HG03139 (cell line): Measurements from ENCODE around the gene LRRFIP1.
"Not testable (repeated sequence)": the region's sequence is repeated elsewhere in the genome, so short reads cannot be mapped to it uniquely, and the experiment has no call there.

ENCODE experiments used
- ATAC-seq: cut with Tn5 transposase; IDR thresholded peaks from one replicate; pipeline ENCODE4 v1.9.1; 2021; ENCODE audit not compliant: unreplicated experiment

The LRRFIP1 gene, protein sequence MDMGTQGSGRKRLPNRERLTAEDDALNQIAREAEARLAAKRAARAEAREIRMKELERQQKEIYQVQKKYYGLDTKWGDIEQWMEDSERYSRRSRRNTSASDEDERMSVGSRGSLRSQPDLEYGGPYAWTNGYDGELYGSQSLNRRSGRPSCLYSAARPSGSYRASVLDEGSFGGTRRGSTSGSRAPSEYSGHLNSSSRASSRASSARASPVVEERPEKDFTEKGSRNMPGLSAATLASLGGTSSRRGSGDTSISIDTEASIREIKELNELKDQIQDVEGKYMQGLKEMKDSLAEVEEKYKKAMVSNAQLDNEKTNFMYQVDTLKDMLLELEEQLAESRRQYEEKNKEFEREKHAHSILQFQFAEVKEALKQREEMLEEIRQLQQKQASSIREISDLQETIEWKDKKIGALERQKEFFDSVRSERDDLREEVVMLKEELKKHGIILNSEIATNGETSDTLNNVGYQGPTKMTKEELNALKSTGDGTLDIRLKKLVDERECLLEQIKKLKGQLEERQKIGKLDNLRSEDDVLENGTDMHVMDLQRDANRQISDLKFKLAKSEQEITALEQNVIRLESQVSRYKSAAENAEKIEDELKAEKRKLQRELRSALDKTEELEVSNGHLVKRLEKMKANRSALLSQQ

DNA sequence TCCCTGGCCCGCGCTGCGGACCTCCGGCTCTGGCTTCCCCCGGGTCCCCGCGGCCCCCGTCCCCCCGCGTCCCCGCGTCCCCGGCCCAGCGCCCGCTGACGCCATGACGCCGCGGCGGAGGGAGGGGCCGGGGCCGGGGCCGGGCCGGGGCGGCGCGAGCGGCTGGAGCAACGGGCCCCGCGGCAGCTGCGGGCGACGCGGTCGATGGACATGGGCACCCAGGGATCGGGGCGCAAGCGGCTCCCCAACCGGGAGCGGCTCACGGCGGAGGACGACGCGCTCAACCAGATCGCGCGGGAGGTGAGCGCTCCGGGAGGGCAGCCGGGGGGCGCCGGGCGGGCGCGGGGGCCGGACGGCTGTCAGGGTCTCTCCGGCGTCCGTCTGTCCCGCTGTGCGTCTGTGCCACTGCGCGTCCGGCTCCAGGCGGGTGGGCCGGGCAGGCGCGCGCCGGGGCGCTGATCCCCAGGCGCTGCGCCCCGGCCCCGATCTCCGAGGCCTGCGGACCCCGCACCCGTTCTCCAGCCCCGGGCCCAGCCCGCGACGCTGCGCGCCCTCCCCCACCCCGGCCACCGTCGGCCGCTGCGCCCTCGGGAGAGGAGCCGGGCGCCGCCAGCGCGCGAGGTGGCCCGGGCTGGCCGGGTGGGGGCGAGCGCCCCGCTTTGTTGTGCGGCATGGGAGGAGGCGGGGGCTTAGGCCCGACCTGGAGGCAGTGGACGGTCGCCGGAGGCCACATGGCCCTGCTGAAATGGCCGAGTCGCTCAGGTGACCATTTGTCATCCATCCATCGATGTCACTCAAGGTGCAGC, at the start of gene LRRFIP1:
Gene LRRFIP1 (plus strand): TSS at position 147 of the 806 bp plus-strand sequence. CDS start 58 bp downstream, at position 205.
- no peak for ATAC-seq

DNA sequence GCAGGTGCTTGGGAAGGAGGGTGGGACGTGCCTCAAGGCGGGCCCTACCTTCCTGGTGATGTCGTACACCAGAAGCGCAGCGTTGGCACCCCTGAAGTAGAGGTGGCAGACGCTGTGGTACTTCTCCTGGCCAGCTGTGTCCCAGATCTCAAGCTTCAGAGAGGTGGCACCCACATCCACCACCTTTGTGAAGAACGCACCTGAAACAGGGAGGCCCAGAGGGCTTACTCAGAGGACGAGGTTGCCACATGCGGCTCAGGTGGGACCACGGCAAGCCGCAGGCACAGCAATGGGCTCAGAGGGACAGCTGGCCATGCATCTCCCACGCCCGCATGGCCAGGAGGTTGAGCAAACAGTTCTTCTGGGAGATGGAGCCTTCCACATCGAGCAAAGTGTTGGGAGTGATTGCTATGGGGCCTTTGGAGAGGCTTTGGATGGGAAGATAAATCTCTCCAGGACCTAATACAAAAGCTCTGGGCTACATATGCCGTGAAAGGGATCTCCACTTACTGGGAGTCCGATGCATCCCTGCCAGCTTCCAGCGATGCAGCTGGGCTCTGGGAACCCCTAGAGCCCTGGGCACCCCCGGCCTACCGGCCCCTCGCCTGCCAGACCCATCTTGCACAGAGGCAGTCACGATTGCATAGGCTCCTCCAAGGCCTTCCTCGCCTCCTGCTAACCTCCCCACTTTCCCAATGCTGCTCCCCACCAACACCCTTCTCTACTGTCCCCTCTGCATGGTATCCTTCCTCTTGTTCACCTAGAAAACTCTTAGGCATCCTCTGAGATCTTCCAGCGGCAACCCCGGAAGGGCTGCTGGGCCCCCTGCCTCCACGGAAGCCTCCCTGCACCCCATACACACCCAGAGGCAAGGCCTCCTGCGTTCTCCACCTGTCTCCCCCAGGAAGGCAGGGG, 49.2 kb upstream of the LRRFIP1 start:
- ATAC-seq: no peak

DNA sequence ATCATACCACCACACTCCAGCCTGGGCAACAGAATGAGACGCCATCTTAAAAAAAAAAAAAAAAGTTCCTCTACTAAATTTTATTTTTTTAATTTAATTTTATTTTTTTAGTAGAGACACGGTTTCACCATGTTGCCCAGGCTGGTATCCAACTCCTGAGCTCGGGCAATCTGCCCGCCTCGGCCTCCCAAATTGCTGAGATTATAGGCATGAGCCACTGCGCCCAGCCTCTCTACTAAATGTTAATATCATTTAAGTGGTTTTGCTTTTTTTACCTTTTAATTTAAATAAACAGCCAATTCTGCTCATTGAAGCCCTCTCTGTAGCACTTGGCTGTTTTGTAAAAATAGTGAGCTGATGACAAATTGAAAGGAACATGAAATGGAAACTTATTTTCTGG, 46.1 kb upstream of the LRRFIP1 start:
- no peak for ATAC-seq

DNA sequence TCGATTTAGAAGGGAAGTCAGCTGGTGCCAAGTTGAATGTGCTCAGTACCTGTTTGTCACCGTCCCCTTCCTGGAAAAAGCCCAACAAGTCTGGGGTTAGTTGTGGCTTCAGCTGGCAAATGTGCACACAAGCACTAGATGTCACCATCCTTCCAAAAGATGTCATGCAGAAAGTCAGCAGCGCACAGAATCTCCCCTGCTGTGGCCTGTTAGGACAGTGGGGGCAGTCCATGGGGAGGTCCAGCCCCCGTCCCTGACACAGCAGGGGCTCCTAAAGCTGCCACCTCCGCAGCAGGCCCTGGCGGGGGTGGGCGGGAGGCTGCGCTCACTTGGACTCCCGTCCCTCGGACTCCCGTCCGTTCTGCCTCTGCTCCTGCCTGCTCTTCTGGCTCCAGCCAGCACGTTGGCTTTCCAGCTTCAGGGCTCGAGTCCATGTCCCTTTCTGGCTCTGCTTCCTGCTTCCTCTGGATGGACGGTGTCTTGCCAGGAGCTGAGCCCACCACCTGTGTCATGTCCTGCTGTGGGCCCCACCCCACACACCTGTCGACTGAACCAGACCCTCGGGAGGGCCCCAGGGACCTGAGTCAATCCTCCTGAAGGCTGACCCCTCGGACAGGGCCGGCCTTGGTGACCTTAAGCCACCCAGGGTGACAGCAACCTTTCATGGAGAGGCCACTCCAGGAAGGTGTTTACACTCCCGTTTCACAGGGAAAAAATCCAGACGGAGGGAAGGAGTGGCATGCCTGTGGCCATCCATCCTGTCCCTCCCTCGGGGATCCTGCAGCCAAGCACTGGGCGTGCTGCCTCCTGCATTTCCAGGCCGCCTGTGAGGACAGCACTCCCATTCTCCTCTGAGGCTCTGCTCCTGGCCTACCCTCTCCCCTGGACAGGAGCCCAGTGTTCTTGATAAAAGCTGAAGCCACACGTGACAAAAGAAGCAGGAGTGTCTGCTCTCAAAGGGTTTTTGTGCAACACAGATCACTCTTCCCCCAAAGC, 45.3 kb upstream of the LRRFIP1 start:
- no peak for ATAC-seq

DNA sequence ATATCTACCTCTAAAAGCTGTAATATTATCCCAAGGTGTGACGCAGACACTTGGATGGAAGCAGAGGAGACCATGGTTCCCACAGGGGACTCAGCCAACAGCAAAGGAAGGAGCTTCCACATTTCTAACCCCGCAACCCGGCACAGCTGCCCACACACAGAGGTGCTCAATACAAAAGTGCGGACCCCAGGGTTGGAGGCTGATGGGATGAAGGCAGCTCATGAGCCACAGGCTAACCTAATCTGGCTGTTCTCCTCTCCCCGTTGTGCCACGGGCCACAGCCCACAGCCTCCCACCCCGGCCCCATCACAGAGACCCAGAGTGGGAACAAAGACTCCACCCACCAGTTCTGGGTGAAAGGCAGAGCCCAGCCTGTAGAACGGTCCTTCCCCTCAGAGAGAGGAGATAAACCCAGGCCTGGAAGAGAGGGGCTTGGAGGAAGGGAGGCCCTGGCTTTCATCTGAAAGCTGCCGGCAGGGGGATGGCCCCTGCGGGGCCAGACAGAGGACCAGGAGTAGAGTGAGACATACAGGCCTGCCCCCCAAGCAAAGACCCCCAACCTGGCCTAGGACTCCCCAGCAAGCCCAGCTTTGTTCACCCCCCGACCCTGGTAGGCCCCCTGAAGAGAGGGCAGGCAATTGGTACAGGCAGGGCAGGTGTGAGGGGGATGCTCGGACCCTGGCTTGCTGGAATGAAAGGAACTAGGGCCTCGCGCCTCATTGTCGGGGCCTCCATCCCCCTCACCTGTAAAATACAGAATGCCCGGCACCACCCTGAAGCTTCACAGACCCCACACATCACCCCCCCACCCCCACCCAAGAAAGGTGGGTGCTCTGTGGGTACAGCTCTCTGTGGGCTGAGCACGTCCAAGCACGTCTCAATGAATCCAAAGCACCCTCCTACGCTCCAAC, 43.7 kb upstream of the LRRFIP1 start:
- ATAC-seq: no peak

DNA sequence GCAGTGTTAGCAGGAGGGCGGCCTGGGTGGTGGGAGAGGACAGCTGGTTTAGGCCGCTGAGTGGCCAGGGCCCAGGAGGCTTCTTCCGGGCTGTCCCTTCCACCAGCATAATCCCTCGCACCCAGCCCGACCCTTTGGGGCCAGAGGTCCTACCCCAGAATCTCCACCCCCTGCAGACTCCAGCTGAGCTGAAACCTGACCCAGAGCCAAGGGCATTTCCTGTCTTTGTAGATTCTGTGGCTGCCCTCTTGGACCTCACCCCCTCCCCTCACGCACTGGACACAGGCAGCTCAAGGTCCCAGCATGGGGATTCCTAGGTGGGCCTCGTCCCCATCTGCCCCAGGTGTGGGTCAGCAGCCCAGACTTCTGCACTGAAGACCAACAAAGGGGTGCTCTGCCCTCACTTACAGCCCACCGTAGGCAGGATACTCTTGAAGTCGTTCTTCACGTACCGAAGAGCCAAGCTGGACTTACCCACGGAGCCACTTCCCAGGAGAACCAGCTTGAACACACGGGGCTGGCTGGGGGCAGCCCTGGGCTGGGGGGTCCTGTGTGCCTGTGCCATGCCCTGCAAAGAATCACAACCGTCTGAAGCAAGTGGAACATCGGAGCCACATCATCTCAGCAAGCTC, 41.7 kb upstream of the LRRFIP1 start:
- ATAC-seq: no peak

DNA sequence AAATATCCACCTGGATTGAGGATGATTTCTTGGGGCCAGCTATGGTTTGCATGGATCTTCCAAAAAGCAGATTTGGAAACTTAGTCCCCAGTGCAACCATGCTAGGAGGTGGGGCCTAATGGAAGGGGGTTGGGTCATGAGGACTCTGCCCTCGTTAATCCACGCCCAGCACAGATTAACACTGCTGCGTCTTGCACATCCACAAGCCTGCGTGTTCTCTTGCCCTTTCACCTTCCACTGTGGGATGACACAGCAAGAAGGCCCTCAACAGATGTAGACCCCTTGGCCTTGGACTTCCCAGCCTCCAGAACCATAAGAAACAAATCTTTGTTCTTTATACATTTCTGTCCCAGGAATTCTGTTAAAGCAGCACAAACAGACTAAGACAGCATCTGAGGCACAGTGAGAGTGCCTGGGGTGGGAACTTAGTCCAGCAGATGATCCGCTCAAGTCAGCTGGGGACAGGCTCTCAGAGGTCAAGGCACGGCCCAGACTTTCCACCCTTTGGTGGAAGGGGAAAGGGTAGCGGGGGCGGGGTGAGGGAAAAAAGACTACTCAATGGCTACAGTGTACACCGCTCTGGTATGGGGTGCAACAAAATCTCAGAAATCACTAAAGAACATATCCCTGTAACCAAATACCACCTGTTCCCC, 39.2 kb upstream of the LRRFIP1 start:
- no peak for ATAC-seq

DNA sequence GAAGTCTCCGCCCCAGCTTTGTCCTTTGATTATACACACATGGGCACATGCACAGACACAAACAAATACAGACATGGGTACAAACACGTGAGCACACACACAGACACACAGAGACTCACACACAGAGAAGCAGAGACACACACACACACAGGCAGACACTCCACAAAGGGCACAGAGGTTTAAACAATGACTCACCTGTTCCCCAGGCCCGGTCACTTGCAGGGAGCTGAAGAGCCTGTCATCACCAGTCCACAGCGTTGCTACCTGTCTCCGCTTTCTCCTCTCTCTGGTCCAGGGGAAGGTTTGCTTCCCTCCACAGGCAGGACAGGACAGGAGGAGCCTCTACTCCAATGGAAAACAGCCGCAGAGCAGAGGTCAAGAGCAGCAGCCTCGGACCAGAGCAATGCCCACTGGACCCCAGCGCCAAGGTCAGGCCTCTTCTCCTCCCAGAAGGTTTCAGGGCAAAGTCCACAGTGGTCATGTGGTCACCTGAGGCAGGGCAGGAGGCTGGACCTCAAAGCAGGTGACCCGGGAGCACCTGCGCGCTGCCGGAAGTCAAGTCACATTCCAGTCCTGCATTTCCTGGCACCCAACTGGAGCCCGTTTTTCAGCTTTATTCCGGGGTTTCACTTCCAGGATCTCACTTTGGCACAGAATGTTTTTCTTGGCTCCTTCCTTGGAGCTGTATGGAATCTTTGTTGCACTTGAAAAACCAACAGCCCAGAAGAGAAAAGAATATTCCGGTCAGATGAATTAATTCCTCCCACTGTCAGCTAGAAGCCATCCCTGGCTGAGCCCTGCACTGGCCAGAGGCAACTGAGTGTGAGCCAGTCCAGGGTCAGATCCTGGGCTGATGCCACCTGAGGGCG, 36.9 kb upstream of the LRRFIP1 start, which contains the start of gene RAB17:
Gene RAB17 (minus strand): TSS at position 463 of the 869 bp plus-strand sequence. CDS start 4,580 bp downstream, outside the sequence.
- no peak for ATAC-seq

DNA sequence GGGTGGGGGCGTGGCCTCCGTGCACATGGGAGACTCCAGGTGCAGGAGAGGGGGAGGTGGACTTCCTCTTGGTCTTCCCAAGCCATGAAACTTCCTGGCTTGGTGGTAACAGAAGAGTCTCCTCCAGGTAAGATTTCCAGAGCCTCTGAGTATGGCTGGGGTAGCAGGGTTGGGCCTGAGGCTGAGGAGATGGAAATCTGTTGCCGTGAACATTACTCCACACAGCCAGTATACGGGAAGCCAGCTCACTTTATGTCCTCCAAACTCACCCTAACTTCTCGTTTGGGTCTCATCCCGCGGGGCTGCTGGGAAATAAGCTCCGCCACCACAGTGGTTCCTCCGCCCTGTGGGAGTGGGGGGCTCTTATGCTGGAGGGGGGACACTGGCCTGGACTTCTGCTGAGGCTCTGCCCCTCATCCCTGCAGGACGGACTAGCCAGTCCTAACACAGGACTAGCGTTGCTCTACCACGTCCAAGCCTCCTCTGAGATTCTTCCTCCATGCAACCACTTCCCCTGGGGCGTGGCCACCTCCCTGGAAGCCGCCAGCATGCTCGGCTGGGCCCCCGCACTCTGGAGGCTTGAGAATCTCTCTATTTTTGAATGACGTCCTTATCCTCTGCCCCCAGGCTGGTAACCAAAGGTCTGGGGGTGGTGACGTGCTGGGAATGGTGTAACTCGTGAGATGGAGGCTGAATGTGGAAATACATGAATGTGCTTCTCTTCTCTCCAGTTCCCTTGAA, 36.1 kb upstream of the LRRFIP1 start:
- no peak for ATAC-seq

DNA sequence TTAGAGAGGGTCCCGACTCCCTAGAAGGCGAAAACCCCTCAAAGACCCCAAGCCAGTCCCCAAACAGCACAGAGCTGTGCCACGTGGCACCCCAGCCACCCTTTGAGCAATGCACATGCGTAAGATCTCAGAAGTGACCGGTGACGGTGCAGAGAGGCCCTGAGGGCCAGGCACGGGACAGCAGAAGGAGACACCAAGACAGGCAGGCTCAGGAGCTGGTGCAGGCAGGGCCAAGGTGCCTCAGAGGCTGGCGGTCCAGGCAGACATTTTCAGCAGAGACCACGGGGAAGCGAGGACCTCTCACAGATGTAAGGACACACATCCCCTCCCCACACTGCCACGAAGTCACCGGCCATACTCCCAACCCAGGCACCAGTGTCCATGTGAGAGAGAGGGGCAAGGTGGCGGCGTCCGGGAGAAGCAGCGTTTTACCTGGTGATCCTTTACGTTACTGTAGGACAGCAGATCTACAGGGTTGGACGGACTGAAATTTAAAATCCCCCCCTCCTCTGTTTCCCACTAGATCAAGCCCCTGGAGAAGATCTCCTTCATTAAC, 34.9 kb upstream of the LRRFIP1 start:
- ATAC-seq: no peak

DNA sequence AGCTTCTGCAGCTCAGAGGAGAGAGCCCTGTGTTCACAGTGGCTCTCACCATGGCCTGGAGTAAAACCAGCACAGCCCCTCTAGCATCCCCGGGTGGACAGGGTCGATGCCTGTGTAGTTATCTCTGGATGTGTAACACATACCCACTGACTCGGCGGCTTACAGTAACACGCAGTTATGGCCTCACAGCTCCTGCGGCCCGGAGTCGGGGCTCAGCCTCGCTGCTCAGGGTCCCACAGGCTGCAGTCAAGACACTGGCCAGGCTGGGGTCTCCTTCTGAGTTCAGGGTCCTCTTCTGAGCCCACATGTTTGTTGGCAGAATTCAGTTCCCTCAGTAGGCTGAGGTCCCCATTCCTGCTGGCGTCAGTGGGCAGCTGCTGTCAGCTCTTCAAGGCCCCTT, 34.4 kb upstream of the LRRFIP1 start:
- no peak for ATAC-seq

DNA sequence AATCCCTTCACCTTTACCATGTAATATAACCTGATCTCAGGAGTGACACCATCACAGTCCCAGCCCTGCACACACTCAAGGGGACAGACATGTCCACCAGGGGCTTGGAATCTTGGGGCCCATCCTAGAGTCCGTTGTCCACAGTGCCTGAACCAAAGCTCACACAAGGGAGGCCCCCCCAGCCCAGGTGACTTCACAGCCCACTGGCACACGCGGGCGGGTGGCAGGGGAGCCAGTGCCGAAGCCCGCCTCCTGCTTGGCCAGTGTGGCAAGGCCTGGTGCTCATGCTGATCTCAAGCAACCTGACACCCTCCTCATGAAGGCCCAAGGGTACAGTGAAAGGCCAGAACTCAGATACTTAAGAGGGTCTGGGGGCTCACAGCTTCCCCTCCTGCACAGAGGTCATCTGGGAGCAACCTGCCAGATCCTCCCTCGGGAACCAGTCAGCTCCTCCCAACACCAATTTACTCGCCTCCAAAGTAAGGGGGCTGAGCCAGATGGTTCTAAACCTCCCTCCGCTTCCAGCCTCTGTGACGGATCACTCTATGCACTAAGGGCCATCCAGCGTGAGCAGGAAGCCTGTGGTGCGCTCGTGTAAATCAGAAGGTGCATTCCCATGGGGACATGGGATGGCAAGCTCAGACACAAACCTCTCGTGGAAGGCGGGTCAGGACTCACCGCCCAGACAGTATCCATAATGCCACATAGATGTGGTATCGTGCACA, 33.6 kb upstream of the LRRFIP1 start:
- no peak for ATAC-seq

DNA sequence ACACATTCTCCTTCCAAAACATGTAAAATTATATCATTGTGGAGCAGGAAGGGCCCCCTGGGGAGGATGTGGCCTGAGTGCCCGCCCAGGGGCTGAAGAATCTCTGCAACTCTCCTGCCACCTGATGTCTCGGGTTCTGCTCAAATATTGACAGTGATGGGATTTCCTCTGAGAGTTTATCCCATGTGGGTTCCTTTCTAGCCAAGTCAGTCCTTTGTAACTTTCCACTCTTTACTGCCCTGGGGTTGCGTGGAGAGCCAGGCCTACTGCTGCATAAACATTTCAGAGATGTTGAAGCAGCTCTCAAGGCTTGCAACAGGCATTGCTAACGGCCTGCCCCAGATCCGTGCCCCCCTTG, 32.9 kb upstream of the LRRFIP1 start:
- no peak for ATAC-seq

DNA sequence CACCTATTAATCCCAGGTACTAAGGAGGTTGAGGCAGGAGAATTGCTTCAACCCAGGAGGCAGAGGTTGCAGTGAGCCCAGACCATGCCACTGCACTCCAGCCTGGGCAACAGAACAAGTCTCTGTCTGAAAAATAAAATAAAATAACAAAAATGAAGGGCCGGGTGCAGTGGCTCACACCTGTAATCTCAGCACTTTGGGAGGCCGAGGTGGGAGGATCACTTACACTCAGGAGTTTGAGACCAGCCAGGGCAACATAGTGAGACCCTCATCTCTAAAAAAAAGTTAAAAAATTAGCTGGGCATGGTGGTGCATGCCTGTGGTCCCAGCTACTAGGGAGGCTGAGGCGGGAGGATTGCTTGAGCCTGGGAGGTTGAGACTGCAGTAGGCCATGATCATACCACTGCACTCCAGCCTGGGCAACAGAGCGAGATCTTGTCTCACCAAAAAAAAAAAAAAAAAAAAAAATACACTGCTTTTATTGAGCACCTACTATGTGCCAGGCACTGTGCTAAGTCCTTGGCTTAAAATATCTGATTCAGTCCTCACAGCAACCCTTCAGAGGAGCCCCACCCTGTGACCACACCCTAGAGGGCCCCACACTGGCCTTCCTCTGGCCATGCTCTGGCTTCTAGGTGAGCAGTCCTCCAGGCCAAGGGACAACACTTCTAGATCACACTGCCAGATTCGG, 31.4 kb upstream of the LRRFIP1 start:
- ATAC-seq: not testable (repeated sequence)
